MCF 10A (cell line): ENCODE data around the gene NID1. TPM values are rescaled to one million over a fixed set of nuclear protein-coding genes. Genes with fewer than 3 reads are reported as not detected.
"Not testable (repeated sequence)": the region's sequence is repeated elsewhere in the genome, so short reads cannot be mapped to it uniquely, and the experiment has no call there.

Source experiments
- BruUV-seq: library from RNA; stranded (reverse); fragments of 400-500 nt; replicated peaks from 2 replicates; lab custom pipeline; 2021; lab: Mats Ljungman, UMichigan
- CTCF ChIA-PET: fragments of 300-600 bp; sonication (Branson Sonifier 250); formaldehyde crosslinking; extraction: SDS; loops from one replicate; lab custom pipeline; 2021; ENCODE audit warnings: antibody characterized with exemption, inconsistent platforms; lab: Yijun Ruan, JAX
- POLR2A ChIA-PET: fragments of 300-600, 350-650 bp; sonication (Branson Sonifier 250); formaldehyde crosslinking; extraction: SDS; loops from one replicate; lab custom pipeline; 2020; ENCODE audit warnings: antibody characterized with exemption, inconsistent platforms; lab: Yijun Ruan, JAX
- DNase-seq: peaks from one replicate; pipeline ENCODE4 v3.0.0-alpha.2; 2018; ENCODE audit not compliant: unreplicated experiment
- H3K27ac Mint-ChIP-seq: one replicate; pipeline ENCODE4 v1.8.0; 2022; ENCODE audit warnings: mild to moderate bottlenecking, low read depth, mixed read lengths; ENCODE audit not compliant: unreplicated experiment
- H3K27me3 Mint-ChIP-seq: one replicate; pipeline ENCODE4 v1.8.0; 2022; ENCODE audit warnings: mixed read lengths; ENCODE audit not compliant: insufficient read depth, unreplicated experiment
- H3K36me3 Mint-ChIP-seq: one replicate; pipeline ENCODE4 v1.8.0; 2022; ENCODE audit warnings: mild to moderate bottlenecking, moderate library complexity, mixed read lengths; ENCODE audit not compliant: insufficient read depth, unreplicated experiment
- H3K4me1 Mint-ChIP-seq: one replicate; pipeline ENCODE4 v1.8.0; 2022; ENCODE audit warnings: mixed read lengths; ENCODE audit not compliant: insufficient read depth, unreplicated experiment
- H3K4me3 Mint-ChIP-seq: one replicate; pipeline ENCODE4 v1.8.0; 2022; ENCODE audit warnings: mild to moderate bottlenecking, moderate library complexity, mixed read lengths; ENCODE audit not compliant: unreplicated experiment
- H3K9me3 Mint-ChIP-seq: one replicate; pipeline ENCODE4 v1.8.0; 2022; ENCODE audit warnings: mixed read lengths; ENCODE audit not compliant: unreplicated experiment
- intact Hi-C: fragments of 100-400 bp; cut with micrococcal nuclease; formaldehyde crosslinking; loops from 2 replicates; pipeline ENCODE4 v1.14.1; 2022
- total RNA-seq: library from RNA; stranded (reverse); gene quantifications from 2 replicates; pipeline ENCODE4 v1.2.3, GENCODE V29; 2022
- TF ChIP-seq, protein P1 (sequence below): fragments of 200-600 bp; IDR thresholded peaks from one replicate; pipeline ENCODE4 v1.8.0; 2022; ENCODE audit warnings: antibody characterized with exemption, mild to moderate bottlenecking; ENCODE audit not compliant: unreplicated experiment

NID1 gene
- total RNA-seq, 1 experiment from 2014 or later: 0.16 TPM

DNA sequence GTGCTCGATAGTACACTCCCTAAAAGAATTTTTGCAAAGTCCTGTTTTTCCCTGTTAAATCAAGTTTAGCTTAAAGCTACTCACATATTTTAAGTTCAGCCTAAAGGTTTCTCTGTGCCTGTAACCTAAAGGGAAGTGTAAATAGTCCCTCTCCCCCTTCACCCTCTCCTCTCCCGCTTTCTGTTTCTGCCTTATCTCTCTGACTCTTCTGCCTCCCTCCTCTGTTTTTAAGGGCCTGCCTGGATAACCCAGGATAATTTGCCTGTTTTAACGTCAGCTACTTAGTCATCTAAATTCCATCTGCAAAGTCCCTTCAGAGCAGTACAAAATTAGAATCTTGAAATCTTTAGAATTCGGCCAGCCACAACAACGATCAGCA is 92.6 kb downstream of the NID1 start:
- Mint-ChIP-seq H3K9me3 (no peaks in the 10 kb centered on the region), H3K4me3 (no peak overlapping the region), H3K36me3 (no peaks in the 10 kb centered on the region), H3K27ac (peak overlapping the region; percentile 9), H3K4me1 (peaks cover 17% of the 10 kb centered on the region), H3K27me3 (no peaks in the 10 kb centered on the region)
- DNase-seq: no peak
- POLR2A ChIA-PET: interaction anchor here (0.6 to 4.9 kb wide), 18 partner anchors 12 to 468 kb away, joined by 3 to 82 read pairs (median 6); partner anchors contain the start of genes B3GALNT2 and LYST
- intact Hi-C loops: loop anchor here (5.0 kb wide), 1 partner anchor 375 kb away; no protein-coding TSS in a partner anchor
- no TSS peak for BruUV-seq
- TF ChIP-seq, protein P1, sequence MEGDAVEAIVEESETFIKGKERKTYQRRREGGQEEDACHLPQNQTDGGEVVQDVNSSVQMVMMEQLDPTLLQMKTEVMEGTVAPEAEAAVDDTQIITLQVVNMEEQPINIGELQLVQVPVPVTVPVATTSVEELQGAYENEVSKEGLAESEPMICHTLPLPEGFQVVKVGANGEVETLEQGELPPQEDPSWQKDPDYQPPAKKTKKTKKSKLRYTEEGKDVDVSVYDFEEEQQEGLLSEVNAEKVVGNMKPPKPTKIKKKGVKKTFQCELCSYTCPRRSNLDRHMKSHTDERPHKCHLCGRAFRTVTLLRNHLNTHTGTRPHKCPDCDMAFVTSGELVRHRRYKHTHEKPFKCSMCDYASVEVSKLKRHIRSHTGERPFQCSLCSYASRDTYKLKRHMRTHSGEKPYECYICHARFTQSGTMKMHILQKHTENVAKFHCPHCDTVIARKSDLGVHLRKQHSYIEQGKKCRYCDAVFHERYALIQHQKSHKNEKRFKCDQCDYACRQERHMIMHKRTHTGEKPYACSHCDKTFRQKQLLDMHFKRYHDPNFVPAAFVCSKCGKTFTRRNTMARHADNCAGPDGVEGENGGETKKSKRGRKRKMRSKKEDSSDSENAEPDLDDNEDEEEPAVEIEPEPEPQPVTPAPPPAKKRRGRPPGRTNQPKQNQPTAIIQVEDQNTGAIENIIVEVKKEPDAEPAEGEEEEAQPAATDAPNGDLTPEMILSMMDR: no peak
- CTCF ChIA-PET: interaction anchor here (0.6 to 7.8 kb wide), 123 partner anchors 8 to 1696 kb away, joined by 3 to 231 read pairs (median 6); partner anchors contain the start of genes B3GALNT2 and LYST

DNA sequence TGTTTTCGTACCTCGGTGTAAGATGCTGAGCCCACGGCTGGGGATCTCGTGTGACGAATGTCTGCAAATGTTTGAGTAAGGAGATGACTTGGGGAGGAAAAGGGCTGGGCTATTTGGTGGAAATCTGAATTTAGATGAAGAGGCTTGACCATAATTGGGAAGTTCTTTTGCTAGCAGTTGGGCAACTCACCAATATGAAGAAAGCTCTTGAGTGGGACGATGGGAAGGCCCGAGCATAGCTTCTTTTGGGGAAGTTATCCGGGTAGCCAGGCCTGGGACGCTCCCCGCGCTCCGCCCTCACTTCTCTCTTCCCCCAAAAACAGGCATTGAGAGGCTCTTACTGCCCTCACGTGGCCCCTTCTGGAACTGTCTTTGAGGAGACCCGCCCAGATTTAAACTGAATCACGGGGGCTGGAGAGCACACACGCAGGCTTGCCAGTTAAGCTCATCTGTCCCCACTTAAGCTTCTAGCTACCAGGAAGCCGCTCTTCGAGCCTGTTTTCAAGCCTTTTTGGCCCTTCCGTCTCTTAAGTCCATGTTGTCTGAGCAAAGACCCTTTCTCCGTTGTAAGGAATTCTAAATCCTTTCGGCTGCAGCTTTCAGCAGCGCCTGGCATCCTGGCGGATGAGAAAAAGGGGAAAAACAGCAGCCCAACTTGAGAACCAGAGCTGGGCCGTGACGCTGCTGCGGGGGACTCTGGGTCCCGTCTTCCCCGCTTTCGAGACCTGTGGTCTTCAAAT is 93.1 kb downstream of the NID1 start:
- intact Hi-C loops: loop anchor here (1.0 to 5.0 kb wide), 7 partner anchors 61 to 867 kb away; partner anchors contain the start of genes B3GALNT2 and LYST
- ChIA-PET POLR2A (interaction anchor here (0.6 to 4.9 kb wide), 24 partner anchors 9 to 468 kb away, joined by 3 to 82 read pairs (median 5); partner anchors contain the start of genes B3GALNT2 and LYST), CTCF (interaction anchor here (0.5 to 7.8 kb wide), 140 partner anchors 9 to 1697 kb away, joined by 3 to 231 read pairs (median 5); partner anchors contain the start of genes B3GALNT2 and LYST)
- peak; percentile 98 for DNase-seq
- Mint-ChIP-seq H3K9me3 (no peaks in the 10 kb centered on the region), H3K36me3 (no peaks in the 10 kb centered on the region), H3K4me3 (no peak overlapping the region), H3K27me3 (no peaks in the 10 kb centered on the region), H3K4me1 (peaks cover 17% of the 10 kb centered on the region), H3K27ac (peak overlapping the region; percentile 9)
- BruUV-seq: no TSS peak
- TF ChIP-seq, protein P1: peak; percentile 99

DNA sequence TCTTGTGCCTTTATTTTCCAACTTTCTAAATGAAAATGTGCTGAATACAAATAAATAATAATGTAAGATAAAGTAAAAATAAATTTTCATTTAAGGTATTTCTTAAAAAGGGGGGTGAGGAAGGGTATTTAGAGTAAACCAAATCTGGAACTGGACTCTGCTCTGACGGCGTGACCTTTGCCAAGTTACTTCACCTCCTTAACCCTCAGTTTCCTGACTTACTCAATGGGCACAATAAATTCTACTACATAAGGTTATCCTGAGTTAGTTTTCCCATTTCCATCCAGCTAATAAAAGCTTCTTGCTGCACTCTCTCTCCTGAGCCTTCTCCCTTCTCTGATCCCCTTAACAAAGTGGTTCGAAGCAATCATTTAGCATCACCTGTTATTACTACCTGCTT is 93.9 kb downstream of the NID1 start:
- H3K36me3 Mint-ChIP-seq: no peaks in the 10 kb centered on the region
- ChIA-PET CTCF (interaction anchor here (0.5 to 7.8 kb wide), 111 partner anchors 9 to 875 kb away, joined by 3 to 231 read pairs (median 6); partner anchors contain the start of genes B3GALNT2 and LYST), POLR2A (interaction anchor here (0.6 to 4.9 kb wide), 24 partner anchors 8 to 467 kb away, joined by 3 to 82 read pairs (median 5); partner anchors contain the start of genes B3GALNT2 and LYST)
- H3K4me3 Mint-ChIP-seq: no peak overlapping the region
- H3K9me3 Mint-ChIP-seq: no peaks in the 10 kb centered on the region
- H3K27ac Mint-ChIP-seq: no peak overlapping the region
- no TSS peak for BruUV-seq
- peaks cover 17% of the 10 kb centered on the region for H3K4me1 Mint-ChIP-seq
- DNase-seq: no peak
- intact Hi-C loops: loop anchor here (1.0 to 5.0 kb wide), 7 partner anchors 61 to 866 kb away; partner anchors contain the start of genes B3GALNT2 and LYST
- TF ChIP-seq, protein P1: no peak
- H3K27me3 Mint-ChIP-seq: no peaks in the 10 kb centered on the region

DNA sequence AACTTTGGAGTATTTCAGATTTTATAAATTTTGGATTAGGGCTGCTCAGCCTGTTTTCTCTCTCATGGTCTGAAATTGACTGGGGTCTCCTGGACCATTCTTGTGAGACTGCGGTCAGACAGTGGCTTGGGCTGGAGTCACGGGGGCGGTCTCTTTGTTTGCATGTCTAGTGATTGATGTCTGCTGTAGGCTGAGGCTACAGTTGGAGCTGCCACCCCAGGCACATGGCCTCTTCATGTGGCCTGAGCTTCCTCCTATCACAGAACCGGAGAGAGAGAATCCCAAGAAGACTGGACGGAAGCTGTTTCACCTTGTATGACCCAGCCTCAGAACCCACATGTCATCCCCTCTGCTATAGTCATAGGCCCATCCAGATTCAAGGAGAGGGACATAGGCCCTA is 96.1 kb downstream of the NID1 start:
- H3K4me1 Mint-ChIP-seq: peaks cover 17% of the 10 kb centered on the region
- CTCF ChIA-PET: interaction anchor here (1.1 to 7.8 kb wide), 7 partner anchors 10 to 455 kb away, joined by 4 to 231 read pairs (median 25); partner anchors contain the start of gene LYST
- H3K9me3 Mint-ChIP-seq: no peaks in the 10 kb centered on the region
- TF ChIP-seq, protein P1: no peak
- H3K27me3 Mint-ChIP-seq: no peaks in the 10 kb centered on the region
- H3K36me3 Mint-ChIP-seq: no peaks in the 10 kb centered on the region
- H3K4me3 Mint-ChIP-seq: no peak overlapping the region
- intact Hi-C loops: no loop called here
- POLR2A ChIA-PET: interaction anchor here (0.7 to 3.9 kb wide), 3 partner anchors 9 to 102 kb away, joined by 3 to 20 read pairs (median 12); partner anchors contain the start of gene LYST
- H3K27ac Mint-ChIP-seq: no peak overlapping the region
- DNase-seq: no peak
- BruUV-seq: no TSS peak

DNA sequence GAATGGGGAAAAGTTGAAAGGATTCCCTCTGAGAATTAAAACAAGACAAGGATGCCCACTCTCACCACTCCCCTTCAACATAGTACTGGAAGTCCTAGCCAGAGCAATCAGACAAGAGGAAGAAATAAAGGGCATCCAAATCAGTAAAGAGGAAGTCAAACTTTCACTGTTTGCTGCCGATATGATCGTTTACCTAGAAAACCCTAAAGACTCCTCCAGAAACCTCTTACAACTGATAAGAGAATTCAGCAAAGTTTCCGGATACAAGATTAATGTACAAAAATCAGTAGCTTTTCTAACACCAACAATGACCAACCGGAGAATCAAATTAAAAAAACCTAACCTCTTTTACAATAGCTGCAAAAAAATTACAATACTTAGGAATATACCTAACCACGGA is 98.8 kb downstream of the NID1 start:
- intact Hi-C loops, H3K9me3 Mint-ChIP-seq, H3K36me3 Mint-ChIP-seq, H3K27me3 Mint-ChIP-seq, H3K4me1 Mint-ChIP-seq, BruUV-seq, DNase-seq, H3K4me3 Mint-ChIP-seq, H3K27ac Mint-ChIP-seq: not testable (repeated sequence)
- ChIA-PET CTCF (interaction anchor here (0.6 to 2.4 kb wide), 3 partner anchors 20 to 274 kb away, joined by 3 to 9 read pairs (median 5); no protein-coding TSS in a partner anchor), POLR2A (interaction anchor here (1.5 kb wide), 1 partner anchor 9 kb away, joined by 3 read pairs; no protein-coding TSS in a partner anchor)
